K562 (cell line): ENCODE measurements around the gene CEP192. TPM values are rescaled to one million over a fixed set of nuclear protein-coding genes. Genes with fewer than 3 reads are reported as not detected.

Experiments
- ATAC-seq: fragments of 200-7000 bp; cut with Tn5 transposase; 3 replicates; pipeline ENCODE4 v1.9.1; 2020; ENCODE audit warnings: moderate library complexity
- BruUV-seq: library from RNA; stranded (reverse); fragments of 400-500 nt; replicated peaks from 2 replicates; lab custom pipeline; 2021; lab: Mats Ljungman, UMichigan
- CTCF ChIA-PET: fragments of 300-600 bp; formaldehyde crosslinking; extraction: SDS; loops from one replicate; lab custom pipeline; 2021; ENCODE audit warnings: low intra/inter-chr PET ratio; lab: Yijun Ruan, JAX
- POLR2A ChIA-PET: fragments of 300-600, 350-650 bp; sonication (Branson Sonifier 250); formaldehyde crosslinking; extraction: SDS; loops from one replicate; lab custom pipeline; 2021; ENCODE audit warnings: antibody characterized with exemption, inconsistent platforms; lab: Yijun Ruan, JAX
- DNase-seq, 4 experiments: peaks; one replicate each; pipeline versions ENCODE4 v3.0.0 to v3.0.0-alpha.2; 2011 to 2018; ENCODE audit warnings: low spot score in 3 of 4, mixed read lengths in 3 of 4; ENCODE audit errors: extremely low read depth in 1 of 4
- FAIRE-seq: peaks from 2 replicates; lab custom pipeline; 2011; peaks lifted over from hg19 to GRCh38; lab: Jason Lieb, UNC
- H2AFZ ChIP-seq: 2 replicates; pipeline ENCODE4 v1.6.0; 2011; ENCODE audit warnings: low read depth, low read length, control low read depth, inconsistent platforms
- H3K27ac ChIP-seq: fragments of 200-600 bp; 3 replicates; pipeline ENCODE4 v1.8.0; 2011; ENCODE audit warnings: low read depth, mild to moderate bottlenecking, control low read depth, inconsistent platforms, low read length, moderate library complexity, mixed read lengths; ENCODE audit errors: extremely low read depth
- H3K27me3 ChIP-seq, 2 experiments: fragments of 300-600 bp in 1 of 2; 2 replicates in 1 of 2; 3 replicates in 1 of 2; pipeline versions ENCODE4 v1.6.0 to v1.8.0; 2011; ENCODE audit warnings: inconsistent platforms in 2 of 2, low read length in 2 of 2, mild to moderate bottlenecking in 1 of 2, mixed read lengths in 1 of 2, moderate library complexity in 1 of 2; ENCODE audit not compliant: control insufficient read depth in 2 of 2, insufficient read depth in 2 of 2
- H3K36me3 ChIP-seq: fragments of 300-600 bp; 3 replicates; pipeline ENCODE4 v1.8.0; 2011; ENCODE audit warnings: mild to moderate bottlenecking, low read length, inconsistent platforms; ENCODE audit not compliant: control insufficient read depth, insufficient read depth
- H3K4me1 ChIP-seq, 2 experiments: fragments of 200-600 bp in 1 of 2; replicated peaks in 1 of 2; 2 replicates in 1 of 2; 3 replicates in 1 of 2; pipeline versions ENCODE4 v1.5.1 to v1.8.0; 2011; ENCODE audit warnings: inconsistent platforms in 2 of 2, low read length in 2 of 2, mild to moderate bottlenecking in 1 of 2, mixed read lengths in 1 of 2, moderate library complexity in 1 of 2; ENCODE audit not compliant: control insufficient read depth in 2 of 2, insufficient read depth in 2 of 2
- H3K4me2 ChIP-seq: 2 replicates; pipeline ENCODE4 v1.6.1; 2011; ENCODE audit warnings: low read length, control low read depth, inconsistent platforms, mixed read lengths; ENCODE audit not compliant: insufficient read depth
- H3K4me3 ChIP-seq: fragments of 200-600 bp; sonication (generic), shearing (Covaris generic); 2 replicates; pipeline ENCODE4 v1.5.1; 2016; ENCODE audit warnings: control low read depth, inconsistent platforms
- H3K79me2 ChIP-seq: fragments of 200-600 bp; 3 replicates; pipeline ENCODE4 v1.8.0; 2011; ENCODE audit warnings: low read length, inconsistent platforms; ENCODE audit not compliant: control insufficient read depth, insufficient read depth
- H3K9ac ChIP-seq, 2 experiments: 2 replicates each; pipeline versions ENCODE4 v1.6.0 to v1.6.1; 2011; ENCODE audit warnings: low read depth in 2 of 2, low read length in 2 of 2, control low read depth in 1 of 2, inconsistent platforms in 1 of 2, mild to moderate bottlenecking in 1 of 2, mixed read lengths in 1 of 2; ENCODE audit not compliant: insufficient read depth in 1 of 2
- H3K9me1 ChIP-seq: one replicate; pipeline ENCODE4 v1.6.0; 2011; ENCODE audit warnings: inconsistent platforms, mild to moderate bottlenecking, low read length, moderate library complexity; ENCODE audit not compliant: control insufficient read depth, insufficient read depth
- H3K9me3 ChIP-seq: replicated peaks from 2 replicates; pipeline ENCODE4 v1.5.1; 2011; ENCODE audit warnings: low read depth, low read length, inconsistent platforms; ENCODE audit not compliant: control insufficient read depth, insufficient read depth
- H4K20me1 ChIP-seq: replicated peaks from 2 replicates; pipeline ENCODE4 v1.6.1; 2011; ENCODE audit warnings: low read length, inconsistent platforms, mixed read lengths; ENCODE audit not compliant: control insufficient read depth, insufficient read depth
- BCOR ChIP-seq: fragments of 450-650 bp; IDR thresholded peaks from 2 replicates; pipeline ENCODE4 v1.6.1; 2016
- BRCA1 ChIP-seq, 2 experiments: fragments of 450-650 bp in 1 of 2; sonication (generic) in 1 of 2; formaldehyde crosslinking in 1 of 2; IDR thresholded peaks; 2 replicates each; pipeline versions ENCODE4 v1.5.0 to v1.6.1; 2017 to 2020; ENCODE audit warnings: mild to moderate bottlenecking in 1 of 2, missing genetic modification reagents in 1 of 2
- CHAMP1 ChIP-seq: fragments of 450-650 bp; IDR thresholded peaks from 2 replicates; pipeline ENCODE4 v1.6.1; 2016; ENCODE audit warnings: mild to moderate bottlenecking
- ELF2 ChIP-seq: fragments of 250-450 bp; sonication (Bioruptor Pico); IDR thresholded peaks from 2 replicates; pipeline ENCODE4 v1.5.0; 2021; ENCODE audit warnings: mild to moderate bottlenecking
- FOXP4 ChIP-seq: sonication (generic); formaldehyde crosslinking; IDR thresholded peaks from 2 replicates; pipeline ENCODE4 v1.8.0; 2022; ENCODE audit warnings: mild to moderate bottlenecking, missing genetic modification reagents, borderline replicate concordance
- HDAC2 ChIP-seq: fragments of 450-650 bp; IDR thresholded peaks from 2 replicates; pipeline ENCODE4 v1.6.1; 2016; ENCODE audit warnings: mild to moderate bottlenecking
- HDAC8 ChIP-seq: fragments of 450-650 bp; IDR thresholded peaks from 2 replicates; pipeline ENCODE4 v1.6.1; 2016; ENCODE audit warnings: mild to moderate bottlenecking, missing genetic modification characterization, moderate library complexity, missing compliant biosample characterization
- MBD2 ChIP-seq: sonication (generic); IDR thresholded peaks from 2 replicates; pipeline ENCODE4 v1.6.1; 2016; ENCODE audit warnings: low read depth, borderline replicate concordance
- MCM2 ChIP-seq: fragments of 450-650 bp; IDR thresholded peaks from 2 replicates; pipeline ENCODE4 v1.6.1; 2017; ENCODE audit warnings: low read depth, mild to moderate bottlenecking
- NELFE ChIP-seq: IDR thresholded peaks from 2 replicates; pipeline ENCODE4 v1.6.1; 2011; ENCODE audit warnings: mild to moderate bottlenecking; ENCODE audit not compliant: insufficient read depth, insufficient read length
- RBM25 ChIP-seq: fragments of 200-400 bp; formaldehyde crosslinking; IDR thresholded peaks from 2 replicates; pipeline ENCODE4 v1.6.1; 2018; ENCODE audit warnings: low read length, low read depth, moderate library complexity; ENCODE audit not compliant: severe bottlenecking
- SAFB ChIP-seq: fragments of 200-400 bp; formaldehyde crosslinking; IDR thresholded peaks from 2 replicates; pipeline ENCODE4 v1.6.1; 2017; ENCODE audit warnings: low read depth, low read length, borderline replicate concordance
- SMARCB1 ChIP-seq: IDR thresholded peaks from 2 replicates; pipeline ENCODE4 v1.6.1; 2011; ENCODE audit warnings: improper control_type of control experiment, low read depth; ENCODE audit not compliant: insufficient read length
- TCF15 ChIP-seq: fragments of 250-450 bp; sonication (Bioruptor Pico); IDR thresholded peaks from 2 replicates; pipeline ENCODE4 v1.8.0; 2022; ENCODE audit warnings: moderate library complexity, mild to moderate bottlenecking, inconsistent platforms
- ZBTB2 ChIP-seq: fragments of 450-650 bp; IDR thresholded peaks from 2 replicates; pipeline ENCODE4 v1.6.1; 2016; ENCODE audit warnings: antibody characterized with exemption
- ZFP30 ChIP-seq: fragments of 250-450 bp; sonication (Bioruptor Pico); IDR thresholded peaks from 2 replicates; pipeline ENCODE4 v1.8.0; 2022; ENCODE audit warnings: moderate library complexity, mild to moderate bottlenecking, inconsistent platforms, borderline replicate concordance
- ZNF134 ChIP-seq: fragments of 250-450 bp; sonication (Bioruptor Pico); conservative IDR thresholded peaks from 2 replicates; pipeline ENCODE4 v1.4.0; 2020
- ZNF75A ChIP-seq: fragments of 450-650 bp; formaldehyde crosslinking; IDR thresholded peaks from 2 replicates; pipeline ENCODE4 v1.4.0; 2020; ENCODE audit warnings: mild to moderate bottlenecking
- ZSCAN29 ChIP-seq: fragments of 450-650 bp; IDR thresholded peaks from 2 replicates; pipeline ENCODE4 v1.6.1; 2017
- ZSCAN32 ChIP-seq: fragments of 450-650 bp; formaldehyde crosslinking; IDR thresholded peaks from 2 replicates; pipeline ENCODE4 v1.4.0; 2020; ENCODE audit warnings: mild to moderate bottlenecking, moderate library complexity
- WGBS: fragments of 100-300 bp; shearing (Covaris generic); methylation state at CpG from one replicate; pipeline ENCODE4 v1.1.6; 2016; ENCODE audit warnings: low coverage, mixed read lengths; ENCODE audit not compliant: insufficient coverage; ENCODE audit errors: missing lambda C conversion rate; 5-methylcytosine and 5-hydroxymethylcytosine counted together
- in situ Hi-C: fragments of 300-500 bp; cut with MboI; formaldehyde crosslinking; loops from 4 replicates; pipeline ENCODE4 v1.15.0; 2018; ENCODE audit warnings: inconsistent platforms, mixed read lengths
- intact Hi-C: fragments of 100-400 bp; cut with micrococcal nuclease; formaldehyde crosslinking; loops from 2 replicates; pipeline ENCODE4 v1.14.2; 2022
- polyA plus RNA-seq, 8 experiments: library from polyadenylated mRNA; depleted of rRNA in 4 of 8; stranded (reverse) in 5 of 8; unstranded in 3 of 8; fragments of >200 nt; fragmentation: Nextera tagmentation in 2 of 8; fragmentation: Illumina TruSeq in 1 of 8; extraction: Ambion mirVana in 2 of 8; extraction: Trizol in 1 of 8; gene quantifications; 2 replicates each; pipeline versions ENCODE4 v1.2.1 to v1.2.3, GENCODE V29; 2011 to 2014; ENCODE audit warnings: inconsistent platforms in 1 of 8, missing spikeins in 1 of 8
- total RNA-seq, 7 experiments: library from RNA; depleted of rRNA in 6 of 7; stranded (reverse); fragments of >200 nt in 6 of 7; fragmentation: Illumina TruSeq in 2 of 7; extraction: Trizol in 2 of 7; gene quantifications; 2 replicates each; pipeline versions ENCODE4 v1.2.1 to v1.2.3, GENCODE V29; 2011 to 2021; ENCODE audit warnings: low replicate concordance in 1 of 7

The CEP192 gene
- total and polyA plus RNA-seq, 9 of the 15 experiments (the other 6 are each of a cell fraction or from before 2014, with no cell fraction given): 14.4 to 54.4 (median 35.8) TPM

- 96% methylated on average over 6 of the region's 6 CpGs for WGBS
- no peak for DNase-seq
- intact Hi-C loops (no loop called here), in situ Hi-C loops (no loop called here)
- H3K4me2 ChIP-seq: no peak overlapping the region
- no peaks in the 10 kb centered on the region for H3K9me1 ChIP-seq
- H3K36me3 ChIP-seq: peaks cover 91% of the 10 kb centered on the region
- FAIRE-seq: no peak
- no peak overlapping the region for H3K27ac ChIP-seq
- H3K9ac ChIP-seq: no peak overlapping the region
- H3K79me2 ChIP-seq: peaks cover 11% of the 10 kb centered on the region; the same call in 2 of the 3 replicates
- no peaks in the 10 kb centered on the region for H3K9me3 ChIP-seq
- no peaks in the 10 kb centered on the region; a peak in 2 of 5 replicates for H3K4me1 ChIP-seq
- no peak for TF ChIP-seq BRCA1 (IDR thresholded peaks at IDR 0.05)
- TF ChIP-seq BRCA1 (CRISPR knock-in tag; IDR thresholded peaks at IDR 0.05): no peak
- no peak for TF ChIP-seq BCOR
- no peak for TF ChIP-seq MCM2
- TF ChIP-seq MBD2: no peak
- TF ChIP-seq RBM25: no peak
- no peak for TF ChIP-seq FOXP4 (CRISPR knock-in tag)
- TF ChIP-seq NELFE: no peak
- no peak for TF ChIP-seq HDAC8 (tag)
- TF ChIP-seq ZNF75A (CRISPR knock-in tag): no peak
- no peak for TF ChIP-seq ZSCAN32 (CRISPR knock-in tag)
- no peak for TF ChIP-seq ZSCAN29
- no peak for TF ChIP-seq TCF15 (CRISPR knock-in tag)
- no peak for TF ChIP-seq CHAMP1
- TF ChIP-seq ZNF134 (CRISPR knock-in tag): no peak
- no peak for TF ChIP-seq HDAC2
- no peak for TF ChIP-seq SAFB
- TF ChIP-seq SMARCB1: no peak
- TF ChIP-seq ELF2: no peak
- no peak for TF ChIP-seq ZBTB2
- no peak for TF ChIP-seq ZFP30 (CRISPR knock-in tag)
- CTCF ChIA-PET: no interaction called here
- no peak for ATAC-seq
- POLR2A ChIA-PET: no interaction called here
- BruUV-seq: no TSS peak
- H2AFZ ChIP-seq: no peak overlapping the region
- no peak overlapping the region for H3K4me3 ChIP-seq
- H3K27me3 ChIP-seq: no peaks in the 10 kb centered on the region
- no peaks in the 10 kb centered on the region for H4K20me1 ChIP-seq
Measured at GRCh38 chr18:13051159-13051558, 60.0 kb downstream of the CEP192 start.
